Measurements from ENCODE around the gene MKNK2.

MKNK2 gene

DNA sequence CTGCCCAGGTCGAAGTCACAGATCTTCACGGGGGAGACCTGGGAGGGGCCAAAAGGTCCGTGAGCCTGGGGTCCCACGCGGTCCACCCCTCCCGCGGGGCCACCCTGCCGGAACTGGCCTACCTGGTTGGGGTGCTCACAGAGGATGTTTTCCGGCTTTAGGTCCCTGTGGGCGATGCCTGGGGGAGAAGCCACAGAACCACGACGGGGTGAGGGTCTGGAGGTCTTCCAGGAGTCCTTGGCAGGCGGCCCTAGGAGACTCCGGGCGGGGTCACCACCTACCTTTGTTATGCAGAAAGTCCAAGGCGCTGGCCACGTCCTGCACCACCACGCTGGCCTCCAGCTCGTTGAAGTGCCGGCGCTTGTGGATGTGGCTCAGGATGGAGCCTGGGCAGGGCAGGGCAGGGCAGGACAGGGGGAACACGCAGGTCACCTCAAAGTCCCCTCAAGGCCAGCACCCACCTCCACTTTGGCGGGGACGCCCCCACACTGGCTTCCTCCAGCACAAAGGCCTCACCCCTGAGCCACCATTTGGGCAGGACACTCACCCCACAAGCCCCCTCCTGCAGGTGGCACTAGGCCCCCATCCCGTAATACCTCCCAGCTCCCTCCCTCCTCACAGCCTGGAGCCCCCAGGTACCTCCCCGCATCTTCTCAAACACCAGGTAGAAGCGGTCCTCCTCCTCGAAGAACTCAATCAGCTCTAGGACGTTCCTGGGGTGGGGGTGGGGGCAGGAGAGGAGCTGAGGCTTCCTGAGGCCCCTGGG is 8.4 kb downstream of the MKNK2 start:
- H3K4me3 ChIP-seq (ENCODE audit: low read depth, low read length): no peak overlapping the region
- in situ Hi-C loops (cut with HindIII; ENCODE audit: low sequenced_read_pairs): no loop called here
- TF ChIP-seq, protein P1, sequence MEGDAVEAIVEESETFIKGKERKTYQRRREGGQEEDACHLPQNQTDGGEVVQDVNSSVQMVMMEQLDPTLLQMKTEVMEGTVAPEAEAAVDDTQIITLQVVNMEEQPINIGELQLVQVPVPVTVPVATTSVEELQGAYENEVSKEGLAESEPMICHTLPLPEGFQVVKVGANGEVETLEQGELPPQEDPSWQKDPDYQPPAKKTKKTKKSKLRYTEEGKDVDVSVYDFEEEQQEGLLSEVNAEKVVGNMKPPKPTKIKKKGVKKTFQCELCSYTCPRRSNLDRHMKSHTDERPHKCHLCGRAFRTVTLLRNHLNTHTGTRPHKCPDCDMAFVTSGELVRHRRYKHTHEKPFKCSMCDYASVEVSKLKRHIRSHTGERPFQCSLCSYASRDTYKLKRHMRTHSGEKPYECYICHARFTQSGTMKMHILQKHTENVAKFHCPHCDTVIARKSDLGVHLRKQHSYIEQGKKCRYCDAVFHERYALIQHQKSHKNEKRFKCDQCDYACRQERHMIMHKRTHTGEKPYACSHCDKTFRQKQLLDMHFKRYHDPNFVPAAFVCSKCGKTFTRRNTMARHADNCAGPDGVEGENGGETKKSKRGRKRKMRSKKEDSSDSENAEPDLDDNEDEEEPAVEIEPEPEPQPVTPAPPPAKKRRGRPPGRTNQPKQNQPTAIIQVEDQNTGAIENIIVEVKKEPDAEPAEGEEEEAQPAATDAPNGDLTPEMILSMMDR (IDR thresholded peaks at IDR 0.05; ENCODE audit: low read depth, low read length): no peak
- DNase-seq (ENCODE audit: low read depth, low spot score): no peak

DNA sequence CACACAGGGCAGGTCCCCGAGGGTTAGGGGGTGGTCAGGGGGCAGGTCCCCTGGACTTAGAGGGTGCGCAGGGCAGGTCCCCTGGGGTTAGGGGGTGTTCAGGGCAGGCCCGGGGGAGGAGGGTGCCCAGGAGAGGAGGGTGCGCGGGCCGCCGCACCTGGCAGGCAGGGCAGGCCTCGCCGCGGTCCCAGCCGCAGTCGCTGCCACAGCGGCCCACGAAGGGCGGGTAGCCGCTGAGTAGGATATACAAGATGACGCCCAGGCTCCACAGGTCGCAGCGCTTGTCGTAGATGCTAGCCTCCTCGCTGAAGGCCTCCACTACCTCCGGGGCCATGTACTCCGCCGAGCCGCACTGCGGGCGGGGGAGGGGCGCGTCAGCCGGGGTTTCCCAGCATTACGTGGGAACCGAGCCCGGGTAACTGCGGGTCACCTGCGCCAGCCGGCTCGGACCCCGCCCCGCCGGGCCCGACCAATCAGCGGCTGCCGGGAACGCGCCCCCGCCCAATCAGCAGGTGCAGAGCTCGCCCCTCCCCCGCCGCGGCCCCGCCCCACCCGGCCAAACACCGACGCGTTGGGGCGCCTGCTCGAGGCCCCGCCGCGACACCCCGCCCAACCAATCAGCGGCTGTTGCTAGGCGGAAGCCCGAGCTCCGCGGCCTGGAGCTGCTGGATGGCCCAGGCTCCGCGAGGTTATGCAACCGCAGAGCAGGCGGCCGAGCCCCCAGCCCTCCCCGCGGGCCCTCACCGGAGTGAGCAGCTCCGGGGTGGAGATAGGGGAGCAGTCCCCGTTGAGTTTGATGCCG is 9.2 kb downstream of the MKNK2 start:
- DNase-seq (ENCODE audit: low read depth, low spot score): peak; percentile 92
- no peak overlapping the region for H3K4me3 ChIP-seq (ENCODE audit: low read depth, low read length)
- in situ Hi-C loops (cut with HindIII; ENCODE audit: low sequenced_read_pairs): no loop called here

DNA sequence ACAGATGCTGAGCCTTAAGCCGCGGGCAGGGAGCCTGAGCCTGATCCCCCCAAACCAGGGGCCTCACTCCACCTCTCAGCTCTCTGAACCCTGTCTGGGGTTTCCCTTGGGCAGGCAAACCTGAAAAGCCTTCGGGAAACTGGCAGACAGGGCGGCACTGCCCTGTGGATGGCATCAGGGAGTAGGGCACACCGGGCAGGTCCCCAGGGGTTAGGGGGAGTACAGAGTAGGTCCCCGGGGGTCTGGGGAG is 9.7 kb downstream of the MKNK2 start:
- in situ Hi-C loops (cut with HindIII; ENCODE audit: low sequenced_read_pairs): no loop called here
- no peak for DNase-seq (ENCODE audit: low read depth, low spot score)
- no peak overlapping the region for H3K4me3 ChIP-seq (ENCODE audit: low read depth, low read length)
- TF ChIP-seq, protein P1 (IDR thresholded peaks at IDR 0.05; ENCODE audit: low read depth, low read length): no peak

More for the DNA sequence above, 9.2 kb downstream of the MKNK2 start:
- TF ChIP-seq, protein P1 (IDR thresholded peaks at IDR 0.05; ENCODE audit: low read depth, low read length): no peak

DNA sequence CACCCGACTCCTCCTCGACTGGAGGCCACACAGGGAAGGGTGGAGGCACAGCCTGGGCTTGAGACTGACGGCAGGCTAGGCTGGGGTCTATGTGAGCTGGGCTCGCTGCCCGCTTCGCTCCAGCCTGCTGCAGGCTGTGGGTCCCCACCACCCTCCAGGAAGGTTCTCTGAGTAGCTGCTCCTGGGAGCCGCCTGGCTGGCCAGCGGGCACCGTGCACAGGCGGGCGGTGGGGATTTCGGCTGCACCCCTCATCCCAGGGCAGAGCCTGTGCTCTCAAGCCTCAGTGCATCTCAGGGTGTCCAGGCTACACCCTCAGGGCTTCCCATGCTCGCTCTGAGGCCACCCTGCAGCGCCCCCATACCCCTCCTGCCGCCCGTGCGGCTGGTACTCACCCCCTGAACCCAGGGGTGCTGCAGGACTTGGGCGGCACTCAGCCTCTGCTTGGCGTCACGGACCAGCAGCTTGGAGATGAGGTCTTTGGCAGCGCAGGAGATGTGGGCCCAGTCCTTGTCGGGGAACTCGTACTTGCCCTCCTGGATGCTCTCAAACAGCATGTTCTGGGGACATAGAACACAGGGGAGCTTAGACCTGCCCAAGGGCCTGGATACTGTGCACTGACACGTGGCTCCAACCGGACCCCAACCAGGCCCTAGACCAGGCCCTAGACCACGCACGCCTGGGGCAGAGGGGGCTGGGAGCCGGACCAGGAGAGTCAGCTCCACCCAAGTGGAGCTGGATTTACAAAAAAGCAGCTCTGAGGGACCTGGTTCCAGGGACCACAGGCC is 10.2 kb downstream of the MKNK2 start:
- no peak for DNase-seq (ENCODE audit: low read depth, low spot score)
- in situ Hi-C loops (cut with HindIII; ENCODE audit: low sequenced_read_pairs): no loop called here
- TF ChIP-seq, protein P1 (IDR thresholded peaks at IDR 0.05; ENCODE audit: low read depth, low read length): no peak
- H3K4me3 ChIP-seq (ENCODE audit: low read depth, low read length): no peak overlapping the region

DNA sequence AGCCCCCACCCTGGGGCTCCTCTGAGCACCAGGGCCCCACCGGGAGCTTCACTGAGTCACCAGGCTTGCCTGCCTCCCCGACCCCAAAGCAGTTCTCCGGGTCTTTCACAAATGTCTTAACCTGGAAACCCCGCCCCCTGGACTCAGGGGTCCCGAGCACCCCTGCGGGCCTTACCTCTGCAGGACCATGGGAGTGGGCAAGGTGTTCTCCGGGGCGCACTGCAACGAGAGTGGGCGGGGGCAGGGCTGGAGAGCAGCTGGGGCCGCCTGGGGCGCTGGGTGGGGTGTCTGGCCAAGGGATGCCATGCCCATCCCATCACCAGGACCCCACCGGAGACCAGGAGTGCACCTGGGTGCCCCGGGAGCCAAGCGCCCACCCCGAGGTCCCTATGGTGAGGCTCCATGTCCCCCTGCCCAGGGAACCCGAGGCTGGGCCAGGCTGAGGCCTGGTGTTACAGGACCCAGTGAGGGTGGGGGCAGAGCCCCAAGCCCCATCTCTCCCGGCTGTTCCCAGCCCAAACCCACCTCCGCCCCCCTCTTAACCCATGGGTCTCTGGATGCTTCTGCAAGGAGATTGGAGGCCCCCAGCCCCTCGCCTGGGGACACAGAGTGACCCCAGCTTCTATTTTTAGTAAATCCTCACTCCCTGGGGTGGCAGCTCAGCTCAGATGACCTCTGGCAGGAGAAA is 10.9 kb downstream of the MKNK2 start:
- TF ChIP-seq, protein P1 (IDR thresholded peaks at IDR 0.05; ENCODE audit: low read depth, low read length): no peak

More for the DNA sequence above, 10.9 kb downstream of the MKNK2 start:
- DNase-seq (ENCODE audit: low read depth, low spot score): no peak
- in situ Hi-C loops (cut with HindIII; ENCODE audit: low sequenced_read_pairs): no loop called here
- H3K4me3 ChIP-seq (ENCODE audit: low read depth, low read length): no peak overlapping the region
